ENCODE data around the gene ARHGAP1.

DNA sequence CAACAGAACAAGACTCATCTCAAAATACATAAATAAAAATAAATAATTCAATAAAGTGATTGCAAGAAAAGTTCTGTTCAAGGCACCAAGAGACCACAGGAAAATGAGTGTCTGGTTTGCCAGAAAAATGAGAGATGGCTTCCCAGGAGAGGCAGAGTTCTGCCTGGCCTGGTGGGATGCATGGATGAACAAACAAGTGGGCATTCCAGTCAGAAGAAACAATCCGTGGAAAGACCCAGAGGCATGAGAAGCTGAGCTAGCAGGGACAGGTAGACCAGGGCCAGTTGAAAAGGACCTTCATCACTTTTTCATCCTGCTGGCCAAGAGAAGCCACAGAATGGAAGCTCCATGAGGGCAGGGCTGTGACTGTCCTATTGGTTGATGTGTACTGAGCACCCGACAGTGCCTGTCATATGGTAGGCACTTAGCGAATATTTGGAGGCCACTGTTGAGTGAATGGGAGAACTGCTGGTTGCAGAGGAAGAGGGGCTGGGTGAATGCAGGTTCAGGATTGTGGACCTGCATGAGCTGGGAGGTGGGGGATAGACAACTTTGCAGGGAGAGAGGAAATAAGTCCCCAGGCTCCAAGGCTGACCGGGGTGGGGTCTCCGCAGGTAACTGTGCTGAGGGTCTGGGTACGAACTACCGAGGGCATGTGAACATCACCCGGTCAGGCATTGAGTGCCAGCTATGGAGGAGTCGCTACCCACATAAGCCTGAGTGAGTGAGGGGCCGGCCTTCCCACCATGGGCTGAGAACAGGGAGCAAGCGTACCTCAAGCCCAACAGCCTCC lies 22.3 kb upstream of the ARHGAP1 start:
- no peak for TF ChIP-seq MAZ (IDR thresholded peaks at IDR 0.05; ENCODE audit: borderline replicate concordance, low read depth, low read length)
- TF ChIP-seq, protein P1, sequence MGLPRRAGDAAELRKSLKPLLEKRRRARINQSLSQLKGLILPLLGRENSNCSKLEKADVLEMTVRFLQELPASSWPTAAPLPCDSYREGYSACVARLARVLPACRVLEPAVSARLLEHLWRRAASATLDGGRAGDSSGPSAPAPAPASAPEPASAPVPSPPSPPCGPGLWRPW (IDR thresholded peaks at IDR 0.05) = no peak
- TF ChIP-seq BHLHE40 (IDR thresholded peaks at IDR 0.05; ENCODE audit: low read depth, low read length) = no peak
- no peak for TF ChIP-seq CTCF (IDR thresholded peaks at IDR 0.05)
- no peak for TF ChIP-seq TP53 (CRISPR knock-in tag; IDR thresholded peaks at IDR 0.05)
- no peak for TF ChIP-seq RAD21 (conservative IDR thresholded peaks at IDR 0.05 in 1 of 2, IDR thresholded peaks at IDR 0.05 in 1 of 2)
- TF ChIP-seq, protein P2, sequence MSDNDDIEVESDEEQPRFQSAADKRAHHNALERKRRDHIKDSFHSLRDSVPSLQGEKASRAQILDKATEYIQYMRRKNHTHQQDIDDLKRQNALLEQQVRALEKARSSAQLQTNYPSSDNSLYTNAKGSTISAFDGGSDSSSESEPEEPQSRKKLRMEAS (IDR thresholded peaks at IDR 0.05) = no peak
- no peak for TF ChIP-seq CEBPB (IDR thresholded peaks at IDR 0.05)
- TF ChIP-seq JUNB (IDR thresholded peaks at IDR 0.05) = no peak
- no peak for TF ChIP-seq SMC3 (IDR thresholded peaks at IDR 0.05)
- no peak for TF ChIP-seq RNF2 (IDR thresholded peaks at IDR 0.05; ENCODE audit: borderline replicate concordance, low read depth)
